Measurements from ENCODE around the gene CLEC1B.
"Not testable (repeated sequence)": the region's sequence is repeated elsewhere in the genome, so short reads cannot be mapped to it uniquely, and the experiment has no call there.

Gene CLEC1B

DNA sequence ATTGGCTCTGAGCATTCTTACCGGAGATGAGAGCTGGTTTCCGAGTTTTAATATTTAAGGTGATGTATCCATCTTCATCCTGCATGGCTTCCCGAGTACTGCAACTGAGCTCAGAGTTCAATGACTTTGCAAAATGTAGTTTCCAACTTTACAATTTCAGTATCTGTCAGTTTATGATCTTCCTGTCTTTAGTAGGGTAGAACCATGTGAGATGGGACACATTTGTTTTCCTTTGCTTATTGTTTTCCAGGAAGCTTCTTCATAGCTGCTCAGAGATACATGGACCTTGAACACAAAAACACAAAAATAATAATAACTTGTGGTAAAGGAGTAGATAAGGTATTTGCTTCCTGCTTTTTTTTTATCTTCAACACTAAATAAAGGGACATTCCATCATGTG, at the start of gene CLEC1B:
Gene CLEC1B, minus strand, starts transcription at position 106 of the 400 bp plus-strand sequence. Its CDS starts 21 bp downstream, at position 85.
- DNase-seq (ENCODE audit: low spot score), result no peak

DNA sequence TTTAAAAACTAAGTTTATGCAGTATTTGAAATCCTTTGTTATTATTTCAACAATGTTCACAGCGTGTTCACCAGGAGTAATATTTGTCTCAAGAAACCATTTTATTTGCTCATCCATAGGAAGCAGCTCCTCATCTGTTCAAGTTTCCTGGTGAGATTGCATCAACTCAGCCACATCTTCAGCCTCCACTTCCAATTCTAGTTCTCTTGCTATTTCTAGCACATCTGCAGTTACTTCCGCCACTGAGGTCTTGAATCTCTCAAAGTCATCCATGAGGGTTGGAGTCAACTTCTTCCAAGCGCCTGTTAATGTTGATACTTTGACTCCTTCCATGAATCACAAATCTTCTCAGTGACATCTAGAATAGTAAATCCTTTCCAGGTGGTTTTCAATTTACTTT, 49.6 kb upstream of the CLEC1B start:
- DNase-seq (ENCODE audit: low spot score), result no peak

DNA sequence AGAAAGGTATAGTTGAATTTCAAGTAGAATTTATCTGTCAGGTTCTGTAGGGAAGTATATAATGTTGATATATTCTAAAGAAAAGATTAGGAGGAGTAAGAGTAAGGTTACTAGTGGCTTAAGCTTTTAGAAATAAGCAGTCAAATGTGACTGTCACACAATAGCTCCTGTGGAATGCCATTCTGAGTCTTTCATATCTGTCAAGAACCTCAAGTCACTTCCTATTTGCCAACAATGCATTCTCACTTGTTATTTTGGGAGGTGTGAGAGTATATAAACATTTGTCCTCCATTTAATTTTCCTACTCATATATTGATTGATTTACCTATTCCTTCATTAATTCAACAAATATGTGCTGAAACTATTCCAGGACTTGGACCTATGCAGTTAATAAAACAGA, 43.2 kb upstream of the CLEC1B start:
- DNase-seq (ENCODE audit: low spot score), result no peak

DNA sequence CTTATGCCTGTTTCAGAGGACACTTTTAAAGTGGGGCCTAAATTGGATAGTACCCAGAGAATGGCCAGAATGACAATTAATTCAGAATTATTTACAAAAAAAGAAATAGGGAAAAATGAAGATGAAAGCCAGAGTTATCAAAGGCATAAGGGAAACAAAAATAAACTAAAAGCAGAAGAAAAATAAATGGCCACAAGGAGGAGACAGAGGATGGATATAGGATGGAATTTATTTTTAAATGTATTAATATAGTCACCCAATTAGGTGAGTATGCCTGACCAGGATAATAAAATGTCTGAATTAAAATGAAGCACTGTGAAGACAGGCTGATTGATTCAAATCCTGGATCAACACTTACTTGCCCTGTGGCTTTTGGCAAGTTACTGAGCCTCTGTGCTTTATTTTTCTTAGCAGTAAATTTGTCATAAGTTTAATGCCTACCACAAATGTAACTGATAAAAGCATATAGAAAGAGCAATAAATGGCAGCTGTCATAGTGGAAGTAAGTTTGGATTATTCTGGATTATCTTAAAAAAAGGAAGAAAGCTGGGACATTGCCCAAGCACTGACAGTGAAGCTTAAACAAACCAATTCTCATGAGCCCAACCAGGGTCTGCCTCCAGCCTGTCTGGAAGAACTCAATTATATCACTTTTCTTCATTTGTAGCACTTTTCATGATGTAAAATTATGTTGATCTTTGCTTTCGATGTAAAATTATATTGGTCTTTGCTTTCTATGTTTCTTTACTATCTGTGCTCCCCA, 35.0 kb upstream of the CLEC1B start:
- DNase-seq (ENCODE audit: low spot score), result peak; percentile 9

DNA sequence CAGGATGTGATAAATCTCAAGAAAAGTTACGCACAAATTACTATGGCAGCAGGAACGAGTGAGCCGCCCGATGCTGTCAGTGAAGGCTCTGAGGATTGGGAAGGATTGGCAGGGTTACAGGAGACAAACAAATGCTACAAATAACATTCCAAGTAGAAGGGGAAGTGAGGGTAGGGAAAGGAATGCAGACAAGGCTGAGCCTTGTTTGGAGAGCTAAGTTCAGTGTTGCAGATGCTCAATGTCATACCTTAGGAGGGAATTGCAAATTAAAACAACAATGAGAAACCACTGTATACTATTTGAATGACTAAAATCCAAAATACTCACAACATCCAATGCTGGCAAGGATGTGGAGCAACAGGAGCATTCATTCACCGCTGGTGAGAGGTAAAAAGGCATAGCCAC, 32.9 kb upstream of the CLEC1B start:
- peak; percentile 39 for DNase-seq (ENCODE audit: low spot score)

GRCh38 chr12:10031321-10031720, 32.4 kb upstream of the CLEC1B start:
- no peak for DNase-seq (ENCODE audit: low spot score)

DNA sequence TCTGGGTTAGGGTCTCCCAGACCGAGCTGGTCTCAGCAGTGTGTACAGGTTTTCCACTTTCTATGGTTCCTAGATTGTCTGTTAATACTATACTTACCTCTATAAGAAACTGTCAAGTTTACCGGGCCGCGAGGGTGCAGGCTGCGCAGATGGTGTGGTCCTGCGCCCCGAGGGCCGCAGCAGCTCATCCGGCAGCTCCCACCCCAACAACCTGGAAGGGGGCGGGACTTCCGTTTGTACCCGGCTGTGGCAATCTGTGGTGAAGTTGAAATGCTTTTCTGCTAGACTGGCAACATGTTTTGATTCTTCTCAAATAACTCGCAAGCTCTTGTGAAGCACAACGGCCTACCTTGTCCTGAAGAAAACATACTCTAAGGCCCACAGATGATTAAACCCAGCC, 31.5 kb upstream of the CLEC1B start, which contains the start of gene CLEC9A:
Gene CLEC9A, plus strand, starts transcription at position 237 of the 400 bp plus-strand sequence. CDS start 22,006 bp downstream, outside the sequence.
- no peak for DNase-seq (ENCODE audit: low spot score)

- peak; percentile 12 for DNase-seq (ENCODE audit: low spot score)
Measured at GRCh38 chr12:10027721-10028120, 28.8 kb upstream of the CLEC1B start.

GRCh38 chr12:10027311-10027710, 28.4 kb upstream of the CLEC1B start:
- DNase-seq (ENCODE audit: low spot score), result peak; percentile 26

DNA sequence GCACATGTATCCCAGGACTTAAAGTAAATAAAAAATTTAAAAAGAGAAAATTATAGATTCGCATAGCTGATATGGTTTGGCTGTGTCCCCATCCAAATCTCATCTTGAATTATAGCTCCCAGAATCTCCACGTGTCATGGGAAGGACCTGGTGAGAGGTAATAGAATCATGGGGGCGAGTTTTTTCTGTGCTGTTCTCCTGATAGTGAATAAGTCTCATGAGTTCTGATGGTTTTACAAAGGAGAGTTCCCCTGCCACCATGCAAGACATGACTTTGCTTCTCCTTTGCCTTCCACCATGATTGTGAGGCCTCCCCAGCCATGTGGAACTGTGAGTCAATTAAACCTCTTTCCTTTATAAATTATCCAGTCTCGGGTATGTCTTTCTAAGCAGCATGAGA, 27.7 kb upstream of the CLEC1B start:
- not testable (repeated sequence) for DNase-seq (ENCODE audit: low spot score)

- no peak for DNase-seq (ENCODE audit: low spot score)
Measured at GRCh38 chr12:10025236-10025635, 26.3 kb upstream of the CLEC1B start.

- DNase-seq (ENCODE audit: low spot score), result no peak
Measured at GRCh38 chr12:10021342-10021741, 22.4 kb upstream of the CLEC1B start.

DNA sequence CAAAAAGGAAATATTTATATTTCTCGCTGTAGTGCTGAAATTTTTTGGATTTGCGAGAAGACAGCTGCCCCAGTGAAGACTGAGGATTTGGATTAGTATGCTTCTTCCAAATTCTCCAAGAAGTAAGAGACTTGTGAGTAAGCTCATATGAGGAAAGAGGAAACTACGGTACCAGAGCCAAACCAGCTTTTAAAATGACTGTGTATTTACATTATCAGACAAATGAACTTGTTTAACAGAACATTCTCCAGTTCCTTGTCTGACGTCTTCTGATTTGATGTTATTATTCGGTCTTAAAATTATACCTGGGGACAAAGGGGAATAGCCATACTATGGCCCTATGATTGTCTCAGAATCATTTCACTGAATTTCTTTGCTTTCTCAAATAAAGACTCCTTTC, 19.5 kb upstream of the CLEC1B start:
- DNase-seq (ENCODE audit: low spot score), result no peak

GRCh38 chr12:10016881-10017280, 18.0 kb upstream of the CLEC1B start:
- DNase-seq (ENCODE audit: low spot score), result peak; percentile 41

DNA sequence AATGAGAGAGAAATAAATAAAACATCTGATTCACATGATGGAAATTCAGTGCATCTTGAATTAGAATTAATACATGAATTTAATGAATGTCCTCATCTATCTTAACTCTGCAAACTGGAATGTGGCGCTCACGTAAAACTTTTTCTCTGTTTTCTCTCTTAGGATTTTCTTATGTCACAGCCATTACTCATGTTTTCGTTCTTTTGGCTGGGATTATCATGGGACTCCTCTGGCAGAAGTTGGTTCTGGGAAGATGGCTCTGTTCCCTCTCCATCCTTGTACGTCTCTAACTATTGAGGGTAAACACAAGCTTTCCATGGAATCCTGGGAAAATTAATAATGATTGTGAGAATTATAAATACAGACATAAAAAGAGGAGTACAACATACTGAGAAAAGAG, 16.5 kb upstream of the CLEC1B start:
- no peak for DNase-seq (ENCODE audit: low spot score)

- DNase-seq (ENCODE audit: low spot score), result no peak
Measured at GRCh38 chr12:10012630-10013330, 13.9 kb upstream of the CLEC1B start.

DNA sequence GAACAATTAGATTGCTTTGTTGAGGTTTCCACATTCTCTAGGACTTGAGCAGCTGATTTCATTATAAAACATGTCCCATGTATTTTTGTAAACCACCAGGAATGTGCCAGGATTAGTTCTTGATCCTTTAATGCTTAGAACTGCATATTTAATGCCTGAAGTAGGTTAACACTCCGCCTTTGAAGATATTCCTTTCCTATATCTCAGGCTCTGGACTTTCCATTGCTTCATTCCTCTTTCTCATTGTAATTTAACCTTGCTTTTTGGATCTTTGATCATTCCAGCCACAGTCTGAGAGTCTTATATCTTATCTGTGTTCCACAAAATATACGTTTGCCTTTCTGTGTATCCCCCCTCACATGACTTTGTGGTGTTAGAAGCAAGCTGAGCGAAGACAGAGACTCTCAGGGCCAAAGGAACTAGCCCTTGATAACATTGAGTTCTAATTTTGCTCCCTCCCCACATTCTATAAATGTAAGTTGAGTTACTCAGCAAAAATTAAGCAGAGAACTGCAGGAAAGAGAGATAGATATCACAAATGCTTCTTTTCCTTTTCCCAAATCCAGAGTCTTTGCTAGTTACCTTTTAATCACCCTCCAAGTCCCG, 2.4 kb upstream of the CLEC1B start:
- DNase-seq (ENCODE audit: low spot score), result no peak

GRCh38 chr12:9992296-9992695, 6.6 kb downstream of the CLEC1B start:
- no peak for DNase-seq (ENCODE audit: low spot score)

DNA sequence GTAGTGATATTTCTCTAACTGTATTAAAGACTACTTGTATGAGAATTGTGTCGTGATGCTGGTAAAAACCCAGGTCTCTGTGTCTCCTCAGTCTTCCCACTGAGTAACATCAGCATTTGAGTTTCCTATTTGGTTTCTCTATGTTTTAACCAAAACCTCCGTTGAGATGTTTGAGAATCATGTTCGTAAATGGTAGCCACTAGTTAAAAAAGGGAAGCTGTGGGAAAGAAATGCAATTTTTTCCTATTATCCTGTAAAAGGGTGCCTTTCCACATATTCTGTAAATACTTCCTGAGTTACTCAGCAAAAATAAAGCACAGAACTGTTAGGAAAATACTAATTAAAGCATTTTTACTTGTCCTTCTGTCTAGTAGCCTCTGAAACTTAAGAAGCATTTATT, 7.0 kb downstream of the CLEC1B start:
- DNase-seq (ENCODE audit: low spot score), result no peak

DNA sequence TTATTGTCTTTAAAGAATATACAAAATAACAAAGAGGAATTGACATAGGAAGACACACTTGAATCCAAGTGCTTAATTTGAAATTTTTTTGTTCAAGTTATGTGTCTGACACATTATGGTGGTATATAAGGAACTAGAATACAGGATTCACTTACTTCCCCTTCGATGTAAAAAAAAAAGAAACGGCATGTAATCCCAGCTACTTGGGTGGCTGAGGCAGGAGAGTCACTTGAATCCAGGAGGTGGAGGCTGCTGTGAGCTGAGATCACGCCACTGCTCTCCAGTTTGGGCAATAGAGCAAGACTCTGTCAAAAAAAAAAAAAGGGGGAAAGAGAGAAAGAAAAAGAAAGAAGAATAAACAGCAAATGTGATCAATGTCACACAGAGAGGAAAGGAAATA, 18.8 kb downstream of the CLEC1B start:
- no peak for DNase-seq (ENCODE audit: low spot score)

- no peak for DNase-seq (ENCODE audit: low spot score)
Measured at GRCh38 chr12:9977916-9978315, 21.0 kb downstream of the CLEC1B start.

- DNase-seq (ENCODE audit: low spot score), result not testable (repeated sequence)
Measured at GRCh38 chr12:9976626-9977025, 22.3 kb downstream of the CLEC1B start.

GRCh38 chr12:9975614-9976013, 23.3 kb downstream of the CLEC1B start:
- no peak for DNase-seq (ENCODE audit: low spot score)
